GM13977 (cell line): ENCODE measurements around the gene LYPD1.

ENCODE experiments used
- DNase-seq: peaks from one replicate; pipeline ENCODE4 v3.0.0; 2012; ENCODE audit warnings: low spot score
- CTCF ChIP-seq: IDR thresholded peaks from 2 replicates; pipeline ENCODE4 v1.5.1; 2012; ENCODE audit warnings: mild to moderate bottlenecking, control low read depth; ENCODE audit not compliant: insufficient read depth; ENCODE audit errors: extremely low read depth, missing control alignments
- in situ Hi-C: fragments of 300-500 bp; cut with MboI; formaldehyde crosslinking; loops from one replicate; pipeline ENCODE4 v1.12.0; 2022; ENCODE audit warnings: low sequenced_read_pairs, low pct_unique_long_range_greater_than_20kb, mixed read lengths, inconsistent platforms; ENCODE audit not compliant: unreplicated experiment

The LYPD1 gene

GRCh38 chr2:132599556-132599955, 70.4 kb downstream of the LYPD1 start:
- in situ Hi-C loops, result no loop called here
- DNase-seq, result no peak
- no peak for TF ChIP-seq CTCF

- no peak for TF ChIP-seq CTCF
- DNase-seq, result no peak
- in situ Hi-C loops, result no loop called here
Measured at GRCh38 chr2:132598536-132598935, 71.5 kb downstream of the LYPD1 start.

GRCh38 chr2:132597831-132598230, 72.2 kb downstream of the LYPD1 start:
- no peak for TF ChIP-seq CTCF
- DNase-seq, result no peak
- in situ Hi-C loops, result no loop called here

- no peak for DNase-seq
- TF ChIP-seq CTCF, result no peak
- in situ Hi-C loops, result no loop called here
Measured at GRCh38 chr2:132597166-132597565, 72.8 kb downstream of the LYPD1 start.

GRCh38 chr2:132595693-132596092, 74.3 kb downstream of the LYPD1 start:
- no peak for TF ChIP-seq CTCF
- no peak for DNase-seq
- in situ Hi-C loops, result no loop called here

GRCh38 chr2:132595186-132595585, 74.8 kb downstream of the LYPD1 start:
- in situ Hi-C loops, result no loop called here
- TF ChIP-seq CTCF, result no peak

More at GRCh38 chr2:132595186-132595585, 74.8 kb downstream of the LYPD1 start:
- DNase-seq, result no peak
